GM19351 (cell line): ENCODE measurements around the gene ZBTB34.

Experiments
- ATAC-seq: cut with Tn5 transposase; IDR thresholded peaks from one replicate; pipeline ENCODE4 v1.9.1; 2021; ENCODE audit warnings: mild to moderate bottlenecking, moderate library complexity; ENCODE audit not compliant: unreplicated experiment

Gene ZBTB34

GRCh38 chr9:126875756-126876510, 15.5 kb downstream of the ZBTB34 start:
- no peak for ATAC-seq

DNA sequence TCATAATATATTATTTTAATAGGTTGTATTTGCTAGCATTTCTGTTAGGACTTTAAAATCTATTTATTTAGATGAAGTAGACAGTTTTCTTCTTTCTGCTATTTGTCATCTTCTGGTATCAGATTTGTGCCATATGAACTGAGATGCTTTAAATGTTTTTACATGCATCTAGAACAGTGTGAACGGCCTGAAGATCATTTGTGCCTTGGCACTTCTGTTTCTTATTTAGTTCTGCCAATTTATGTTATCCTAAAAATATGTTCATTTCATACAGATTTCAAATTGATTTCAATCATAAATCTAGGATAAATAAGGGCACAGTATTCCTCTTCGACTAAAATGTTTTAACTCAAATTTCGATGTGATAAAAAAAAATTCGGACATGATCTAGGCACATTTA, 16.1 kb downstream of the ZBTB34 start:
- no peak for ATAC-seq

DNA sequence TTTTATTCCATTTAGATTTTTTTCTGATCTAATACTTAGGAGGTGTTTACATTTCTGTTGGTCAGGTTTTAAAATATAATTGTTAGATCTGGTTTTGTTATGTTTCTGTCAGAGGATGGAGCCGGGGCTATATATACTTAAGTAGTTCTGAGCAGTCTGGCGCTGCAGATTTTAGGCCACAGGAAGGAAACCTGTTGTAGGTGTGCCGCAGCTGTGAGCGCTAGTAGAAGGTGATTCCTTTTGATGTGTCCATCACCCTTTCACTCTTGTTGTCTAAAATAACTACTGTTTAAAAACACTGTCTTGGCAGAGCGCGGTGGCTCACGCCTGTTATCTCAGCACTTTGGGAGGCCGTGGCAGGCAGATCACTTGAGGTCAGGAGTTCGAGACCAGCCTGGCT, 17.0 kb downstream of the ZBTB34 start:
- no peak for ATAC-seq

DNA sequence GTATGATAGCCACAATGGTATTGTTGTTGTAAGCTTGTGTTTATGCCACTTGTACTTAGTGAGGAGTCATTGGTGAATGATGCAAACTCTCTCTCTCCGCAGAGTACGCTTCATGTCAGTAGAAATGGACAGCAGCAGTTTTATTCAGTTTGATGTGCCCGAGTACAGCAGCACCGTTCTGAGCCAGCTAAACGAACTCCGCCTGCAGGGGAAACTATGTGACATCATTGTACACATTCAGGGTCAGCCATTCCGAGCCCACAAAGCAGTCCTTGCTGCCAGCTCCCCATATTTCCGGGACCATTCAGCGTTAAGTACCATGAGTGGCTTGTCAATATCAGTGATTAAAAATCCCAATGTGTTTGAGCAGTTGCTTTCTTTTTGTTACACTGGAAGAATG, 18.8 kb downstream of the ZBTB34 start:
- ATAC-seq, result no peak

DNA sequence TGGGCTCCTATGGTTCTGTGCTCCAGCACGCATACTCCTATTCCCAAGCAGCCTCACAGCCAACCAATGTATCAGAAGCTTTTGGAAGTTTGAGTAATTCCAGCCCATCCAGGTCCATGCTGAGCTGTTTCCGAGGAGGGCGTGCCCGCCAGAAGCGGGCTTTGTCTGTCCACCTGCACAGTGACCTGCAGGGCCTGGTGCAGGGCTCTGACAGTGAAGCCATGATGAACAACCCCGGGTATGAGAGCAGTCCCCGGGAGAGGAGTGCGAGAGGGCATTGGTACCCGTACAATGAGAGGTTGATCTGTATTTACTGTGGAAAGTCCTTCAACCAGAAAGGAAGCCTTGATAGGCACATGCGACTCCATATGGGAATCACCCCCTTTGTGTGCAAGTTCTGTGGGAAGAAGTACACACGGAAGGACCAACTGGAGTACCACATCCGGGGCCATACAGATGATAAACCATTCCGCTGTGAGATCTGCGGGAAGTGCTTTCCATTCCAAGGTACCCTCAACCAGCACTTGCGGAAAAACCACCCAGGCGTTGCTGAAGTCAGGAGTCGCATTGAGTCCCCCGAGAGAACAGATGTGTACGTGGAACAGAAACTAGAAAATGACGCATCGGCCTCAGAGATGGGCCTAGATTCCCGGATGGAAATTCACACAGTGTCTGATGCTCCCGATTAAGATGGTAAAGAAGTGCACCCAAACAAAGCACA, 19.9 kb downstream of the ZBTB34 start:
- ATAC-seq, result no peak

GRCh38 chr9:126880947-126881332, 20.5 kb downstream of the ZBTB34 start:
- no peak for ATAC-seq

GRCh38 chr9:126882746-126883145, 22.3 kb downstream of the ZBTB34 start:
- no peak for ATAC-seq

DNA sequence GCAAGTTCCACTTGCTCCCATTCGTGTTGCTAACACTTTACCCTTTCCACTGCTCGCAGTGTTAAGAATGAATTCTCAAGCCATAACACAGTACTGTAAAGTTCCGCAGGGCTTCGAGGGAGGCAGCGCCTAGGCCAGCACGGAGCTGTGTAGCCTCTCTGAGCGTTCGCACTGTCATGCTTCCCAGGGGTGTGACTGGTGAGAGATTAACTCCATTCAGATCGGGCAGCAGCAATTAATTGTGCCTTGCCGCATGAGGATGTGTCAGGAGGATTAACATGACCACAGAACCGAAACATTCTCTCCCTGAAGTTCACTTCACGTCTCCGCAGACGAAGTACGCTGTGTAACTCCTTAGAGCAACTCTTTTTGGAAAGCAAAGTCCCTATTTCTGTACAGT, 23.2 kb downstream of the ZBTB34 start:
- ATAC-seq, result no peak

GRCh38 chr9:126885131-126885641, 24.7 kb downstream of the ZBTB34 start:
- no peak for ATAC-seq

GRCh38 chr9:126886034-126886822, 25.8 kb downstream of the ZBTB34 start:
- no peak for ATAC-seq

DNA sequence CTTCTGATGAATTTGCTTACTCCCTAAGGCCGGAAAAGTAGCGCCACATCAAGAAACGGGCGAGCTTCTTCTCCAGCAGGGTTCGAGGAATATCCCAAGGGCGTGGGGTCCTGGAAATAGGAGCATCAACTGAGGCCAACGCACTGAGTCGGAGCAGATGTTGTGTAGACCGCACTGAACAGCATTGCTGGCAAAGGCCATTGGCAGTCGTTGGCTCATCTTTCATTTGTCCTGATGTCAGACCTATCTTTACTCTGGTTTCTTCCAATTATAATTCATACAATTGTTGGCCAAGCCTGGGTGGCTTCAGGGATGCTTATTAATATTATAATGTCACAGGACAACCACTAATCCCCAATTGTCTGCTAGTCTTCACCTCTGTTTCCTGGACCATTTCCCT, 26.5 kb downstream of the ZBTB34 start:
- ATAC-seq, result no peak

- ATAC-seq, result no peak
Measured at GRCh38 chr9:126891676-126892075, 31.2 kb downstream of the ZBTB34 start.

- ATAC-seq, result no peak
Measured at GRCh38 chr9:126893079-126893478, 32.6 kb downstream of the ZBTB34 start.

DNA sequence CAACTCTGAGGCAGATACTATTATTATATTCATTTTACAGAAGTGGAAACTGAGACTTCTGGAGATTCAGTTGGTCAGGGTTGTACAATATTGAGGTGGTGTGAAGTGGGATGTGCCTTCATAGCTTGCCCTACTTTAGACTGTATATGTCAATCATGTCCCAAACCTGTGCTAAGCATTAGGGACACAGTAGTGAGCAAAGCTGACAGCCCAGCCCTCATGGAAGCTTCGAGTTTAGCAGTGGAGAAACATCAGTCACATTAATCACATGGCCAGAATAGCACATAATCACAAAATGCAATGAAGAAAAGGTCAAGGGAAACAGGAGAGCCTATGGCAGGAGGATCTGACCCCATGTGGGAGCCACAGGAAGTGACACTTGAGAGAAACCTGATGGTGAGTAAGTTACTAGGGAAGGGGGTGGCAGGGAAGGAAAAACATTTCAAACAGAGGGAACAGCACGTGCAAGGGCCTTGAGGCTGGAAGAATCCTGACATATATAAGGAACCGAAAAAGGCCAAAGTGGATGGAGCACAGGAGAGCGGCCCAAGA, 33.7 kb downstream of the ZBTB34 start:
- ATAC-seq, result no peak

DNA sequence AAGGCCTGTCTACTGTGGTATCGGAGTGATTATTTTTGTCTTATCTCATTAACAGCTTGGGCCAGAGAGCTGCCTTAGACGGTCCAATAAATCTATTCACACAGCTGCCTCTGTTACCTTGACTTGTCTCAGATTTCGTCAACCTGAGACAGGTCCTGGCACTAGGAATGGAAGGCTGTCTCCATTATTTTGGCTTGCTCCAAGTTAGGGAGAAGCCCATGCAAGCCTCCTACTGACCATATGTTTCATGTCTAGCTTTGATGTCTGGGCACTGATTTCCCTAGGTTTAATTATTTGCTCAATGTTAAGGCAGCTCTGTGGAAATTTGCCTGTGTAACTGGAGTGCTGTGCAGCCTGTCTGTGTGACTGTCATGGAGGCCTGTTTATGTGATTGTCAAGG, 41.8 kb downstream of the ZBTB34 start:
- no peak for ATAC-seq

- ATAC-seq, result no peak
Measured at GRCh38 chr9:126904586-126904985, 44.1 kb downstream of the ZBTB34 start.

GRCh38 chr9:126906091-126906490, 45.7 kb downstream of the ZBTB34 start:
- ATAC-seq, result no peak

- no peak for ATAC-seq
Measured at GRCh38 chr9:126907058-126907457, 46.6 kb downstream of the ZBTB34 start.

DNA sequence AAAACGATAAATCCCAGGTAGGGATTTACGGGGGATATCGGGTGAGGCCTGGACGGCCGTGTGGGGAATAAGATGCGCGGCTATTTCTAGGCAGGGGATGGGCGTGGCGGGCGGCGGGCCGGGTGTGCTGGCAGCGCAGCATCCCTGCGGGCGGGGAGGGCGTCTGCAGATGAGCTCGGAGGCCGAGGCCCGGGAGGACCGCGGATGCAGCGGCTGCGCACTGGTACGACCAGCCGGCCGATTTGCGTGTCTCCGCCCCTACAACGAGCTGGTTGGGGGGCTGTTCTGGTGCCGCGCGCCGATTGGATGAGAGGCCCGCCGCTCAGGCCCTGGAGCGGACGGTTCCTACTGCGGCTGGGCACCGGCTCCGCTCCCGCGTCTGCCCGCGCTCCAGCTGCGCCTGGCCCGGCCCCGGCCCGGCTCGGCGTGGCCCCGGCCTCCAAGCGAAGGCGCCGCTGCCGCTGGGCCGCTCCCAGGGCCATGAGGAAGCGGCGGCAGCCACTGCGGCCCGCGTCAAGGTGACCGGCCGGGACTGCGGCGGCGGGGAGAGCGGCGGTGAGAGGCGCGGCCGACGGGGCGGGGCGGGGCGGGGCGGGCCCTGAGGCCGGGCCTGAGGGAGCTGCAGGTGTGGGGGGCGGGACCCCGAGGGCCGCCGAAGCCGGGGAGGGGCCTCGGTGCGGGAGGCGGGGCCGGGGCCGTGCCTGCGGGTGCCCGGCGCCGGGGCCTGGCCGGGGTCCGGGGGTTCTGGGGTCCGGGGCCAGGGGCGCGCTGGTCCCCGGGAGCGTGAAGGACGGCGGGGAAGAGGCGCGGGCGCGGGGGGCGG, 54.2 kb downstream of the ZBTB34 start, which contains the start of gene RALGPS1:
Gene RALGPS1 (plus strand): TSS at position 325 of the 823 bp plus-strand sequence. CDS start 47,508 bp downstream, outside the sequence.
- ATAC-seq, result peak; percentile 96

DNA sequence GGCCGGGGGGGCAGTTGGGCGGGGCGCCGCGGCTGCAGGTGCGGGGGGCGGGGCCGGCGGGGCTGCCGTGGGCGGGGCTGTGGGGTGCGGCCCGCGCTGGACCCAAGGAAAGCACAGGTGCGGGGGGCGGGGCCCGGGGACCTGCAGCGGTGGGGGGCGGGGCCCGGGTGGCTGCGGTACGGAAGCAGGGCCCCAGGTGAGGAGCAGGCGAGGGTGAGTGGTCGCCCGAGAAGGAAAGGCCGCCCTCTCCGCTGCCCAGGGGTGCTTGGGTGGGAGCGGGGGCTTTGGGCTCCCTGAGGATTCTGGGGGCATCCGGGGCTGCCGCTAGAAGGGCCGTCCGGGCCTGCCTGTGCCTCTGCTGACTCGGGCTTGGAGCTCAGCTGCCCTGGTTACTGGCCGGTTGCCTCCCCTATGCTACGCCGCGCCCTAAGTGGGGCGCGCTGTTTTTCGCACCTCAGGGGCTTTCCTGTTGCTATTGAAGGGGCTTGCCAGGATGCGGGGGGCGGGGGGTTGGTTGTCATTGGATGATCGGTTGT, 54.9 kb downstream of the ZBTB34 start:
- no peak for ATAC-seq
